K562 (cell line): Measurements from ENCODE around the gene ZNF235. TPM values are rescaled to one million over a fixed set of nuclear protein-coding genes. Genes with fewer than 3 reads are reported as not detected.

ENCODE experiments used
- ATAC-seq: fragments of 200-7000 bp; cut with Tn5 transposase; 3 replicates; pipeline ENCODE4 v1.9.1; 2020; ENCODE audit warnings: moderate library complexity
- BruUV-seq: library from RNA; stranded (reverse); fragments of 400-500 nt; replicated peaks from 2 replicates; lab custom pipeline; 2021; lab: Mats Ljungman, UMichigan
- CTCF ChIA-PET: fragments of 300-600 bp; formaldehyde crosslinking; extraction: SDS; loops from one replicate; lab custom pipeline; 2021; ENCODE audit warnings: low intra/inter-chr PET ratio; lab: Yijun Ruan, JAX
- POLR2A ChIA-PET: fragments of 300-600, 350-650 bp; sonication (Branson Sonifier 250); formaldehyde crosslinking; extraction: SDS; loops from one replicate; lab custom pipeline; 2021; ENCODE audit warnings: antibody characterized with exemption, inconsistent platforms; lab: Yijun Ruan, JAX
- DNase-seq, 4 experiments: peaks; one replicate each; pipeline versions ENCODE4 v3.0.0 to v3.0.0-alpha.2; 2011 to 2018; ENCODE audit warnings: low spot score in 3 of 4, mixed read lengths in 3 of 4; ENCODE audit errors: extremely low read depth in 1 of 4
- FAIRE-seq: peaks from 2 replicates; lab custom pipeline; 2011; peaks lifted over from hg19 to GRCh38; lab: Jason Lieb, UNC
- H2AFZ ChIP-seq: 2 replicates; pipeline ENCODE4 v1.6.0; 2011; ENCODE audit warnings: low read depth, low read length, control low read depth, inconsistent platforms
- H3K27ac ChIP-seq: fragments of 200-600 bp; 3 replicates; pipeline ENCODE4 v1.8.0; 2011; ENCODE audit warnings: low read depth, mild to moderate bottlenecking, control low read depth, inconsistent platforms, low read length, moderate library complexity, mixed read lengths; ENCODE audit errors: extremely low read depth
- H3K27me3 ChIP-seq, 2 experiments: fragments of 300-600 bp in 1 of 2; 2 replicates in 1 of 2; 3 replicates in 1 of 2; pipeline versions ENCODE4 v1.6.0 to v1.8.0; 2011; ENCODE audit warnings: inconsistent platforms in 2 of 2, low read length in 2 of 2, mild to moderate bottlenecking in 1 of 2, mixed read lengths in 1 of 2, moderate library complexity in 1 of 2; ENCODE audit not compliant: control insufficient read depth in 2 of 2, insufficient read depth in 2 of 2
- H3K36me3 ChIP-seq: fragments of 300-600 bp; 3 replicates; pipeline ENCODE4 v1.8.0; 2011; ENCODE audit warnings: mild to moderate bottlenecking, low read length, inconsistent platforms; ENCODE audit not compliant: control insufficient read depth, insufficient read depth
- H3K4me1 ChIP-seq, 2 experiments: fragments of 200-600 bp in 1 of 2; replicated peaks in 1 of 2; 2 replicates in 1 of 2; 3 replicates in 1 of 2; pipeline versions ENCODE4 v1.5.1 to v1.8.0; 2011; ENCODE audit warnings: inconsistent platforms in 2 of 2, low read length in 2 of 2, mild to moderate bottlenecking in 1 of 2, mixed read lengths in 1 of 2, moderate library complexity in 1 of 2; ENCODE audit not compliant: control insufficient read depth in 2 of 2, insufficient read depth in 2 of 2
- H3K4me2 ChIP-seq: 2 replicates; pipeline ENCODE4 v1.6.1; 2011; ENCODE audit warnings: low read length, control low read depth, inconsistent platforms, mixed read lengths; ENCODE audit not compliant: insufficient read depth
- H3K4me3 ChIP-seq: fragments of 200-600 bp; sonication (generic), shearing (Covaris generic); 2 replicates; pipeline ENCODE4 v1.5.1; 2016; ENCODE audit warnings: control low read depth, inconsistent platforms
- H3K79me2 ChIP-seq: fragments of 200-600 bp; 3 replicates; pipeline ENCODE4 v1.8.0; 2011; ENCODE audit warnings: low read length, inconsistent platforms; ENCODE audit not compliant: control insufficient read depth, insufficient read depth
- H3K9ac ChIP-seq, 2 experiments: 2 replicates each; pipeline versions ENCODE4 v1.6.0 to v1.6.1; 2011; ENCODE audit warnings: low read depth in 2 of 2, low read length in 2 of 2, control low read depth in 1 of 2, inconsistent platforms in 1 of 2, mild to moderate bottlenecking in 1 of 2, mixed read lengths in 1 of 2; ENCODE audit not compliant: insufficient read depth in 1 of 2
- H3K9me1 ChIP-seq: one replicate; pipeline ENCODE4 v1.6.0; 2011; ENCODE audit warnings: inconsistent platforms, mild to moderate bottlenecking, low read length, moderate library complexity; ENCODE audit not compliant: control insufficient read depth, insufficient read depth
- H3K9me3 ChIP-seq: replicated peaks from 2 replicates; pipeline ENCODE4 v1.5.1; 2011; ENCODE audit warnings: low read depth, low read length, inconsistent platforms; ENCODE audit not compliant: control insufficient read depth, insufficient read depth
- H4K20me1 ChIP-seq: replicated peaks from 2 replicates; pipeline ENCODE4 v1.6.1; 2011; ENCODE audit warnings: low read length, inconsistent platforms, mixed read lengths; ENCODE audit not compliant: control insufficient read depth, insufficient read depth
- BRD9 ChIP-seq: fragments of 450-650 bp; IDR thresholded peaks from 2 replicates; pipeline ENCODE4 v1.6.1; 2018; ENCODE audit warnings: low read depth; ENCODE audit not compliant: partially characterized antibody
- CBX8 ChIP-seq: fragments of 200-600 bp; sonication (generic); IDR thresholded peaks from 2 replicates; pipeline ENCODE4 v1.6.1; 2012; ENCODE audit warnings: borderline replicate concordance, mixed run types, low read depth, mild to moderate bottlenecking, moderate library complexity, mixed read lengths, low read length, control low read depth, inconsistent platforms; ENCODE audit not compliant: poor library complexity, severe bottlenecking; ENCODE audit errors: extremely low read depth
- E2F4 ChIP-seq: sonication (generic); formaldehyde crosslinking; IDR thresholded peaks from 2 replicates; pipeline ENCODE4 v1.8.0; 2022; ENCODE audit warnings: mild to moderate bottlenecking, low read depth, missing genetic modification reagents
- FOXK1 ChIP-seq: sonication (generic); formaldehyde crosslinking; IDR thresholded peaks from 2 replicates; pipeline ENCODE4 v1.8.0; 2022; ENCODE audit warnings: missing genetic modification reagents, mild to moderate bottlenecking, borderline replicate concordance
- GATA2 ChIP-seq: sonication (generic); formaldehyde crosslinking; IDR thresholded peaks from 2 replicates; pipeline ENCODE4 v1.4.0; 2020; ENCODE audit warnings: mild to moderate bottlenecking, missing genetic modification reagents
- HINFP ChIP-seq: fragments of 450-650 bp; conservative IDR thresholded peaks from 2 replicates; pipeline ENCODE4 v1.6.1; 2016; ENCODE audit warnings: missing genetic modification characterization, low read depth, mild to moderate bottlenecking, control low read depth, missing compliant biosample characterization
- HLTF ChIP-seq: fragments of 450-650 bp; IDR thresholded peaks from 2 replicates; pipeline ENCODE4 v1.6.1; 2016
- KDM4B ChIP-seq, 2 experiments: fragments of 450-650 bp in 1 of 2; sonication (generic) in 1 of 2; IDR thresholded peaks; 2 replicates each; pipeline ENCODE4 v1.6.1; 2016 to 2017; ENCODE audit warnings: borderline replicate concordance in 2 of 2, antibody characterized with exemption in 1 of 2, low read depth in 1 of 2, mild to moderate bottlenecking in 1 of 2
- NR2F6 ChIP-seq: fragments of 450-650 bp; formaldehyde crosslinking; IDR thresholded peaks from 2 replicates; pipeline ENCODE4 v1.4.0; 2020; ENCODE audit warnings: mild to moderate bottlenecking
- PHB2 ChIP-seq: fragments of 450-650 bp; IDR thresholded peaks from 2 replicates; pipeline ENCODE4 v1.6.1; 2017; ENCODE audit warnings: low read depth
- POLR2A ChIP-seq: fragments of 450-650 bp; conservative IDR thresholded peaks from 2 replicates; pipeline ENCODE4 v1.6.1; 2016
- POLR2G ChIP-seq: fragments of 200-400 bp; formaldehyde crosslinking; IDR thresholded peaks from 2 replicates; pipeline ENCODE4 v1.6.1; 2017; ENCODE audit warnings: low read depth, mild to moderate bottlenecking, antibody characterized with exemption, low read length, moderate library complexity
- PPARD ChIP-seq: fragments of 250-450 bp; sonication (Bioruptor Pico); IDR thresholded peaks from 2 replicates; pipeline ENCODE4 v1.8.0; 2022; ENCODE audit warnings: inconsistent platforms, mild to moderate bottlenecking, moderate library complexity
- SMAD2 ChIP-seq: fragments of 150-350 bp; IDR thresholded peaks from 2 replicates; pipeline ENCODE4 v1.6.1; 2014; ENCODE audit warnings: low read depth, mild to moderate bottlenecking, low read length
- SOX6 ChIP-seq: fragments of 450-650 bp; IDR thresholded peaks from 2 replicates; pipeline ENCODE4 v1.6.1; 2014; ENCODE audit warnings: mild to moderate bottlenecking
- SPI1 ChIP-seq: IDR thresholded peaks from 2 replicates; pipeline ENCODE4 v1.6.1; 2011; ENCODE audit warnings: low read depth, low read length, control low read depth, borderline replicate concordance
- STAG1 ChIP-seq: sonication (generic); formaldehyde crosslinking; IDR thresholded peaks from 2 replicates; pipeline ENCODE4 v1.5.0; 2020; ENCODE audit warnings: missing genetic modification reagents, borderline replicate concordance
- TAF7 ChIP-seq: fragments of 450-650 bp; IDR thresholded peaks from 2 replicates; pipeline ENCODE4 v1.6.1; 2016; ENCODE audit warnings: missing genetic modification characterization, missing compliant biosample characterization
- ZBTB34 ChIP-seq: fragments of 250-450 bp; sonication (Bioruptor Pico); IDR thresholded peaks from 2 replicates; pipeline ENCODE4 v1.8.0; 2021; ENCODE audit warnings: mild to moderate bottlenecking, moderate library complexity
- ZFPM2 ChIP-seq: fragments of 250-450 bp; sonication (Bioruptor Pico); IDR thresholded peaks from 2 replicates; pipeline ENCODE4 v1.5.1; 2022; ENCODE audit warnings: mild to moderate bottlenecking
- WGBS: fragments of 100-300 bp; shearing (Covaris generic); methylation state at CpG from one replicate; pipeline ENCODE4 v1.1.6; 2016; ENCODE audit warnings: low coverage, mixed read lengths; ENCODE audit not compliant: insufficient coverage; ENCODE audit errors: missing lambda C conversion rate; 5-methylcytosine and 5-hydroxymethylcytosine counted together
- in situ Hi-C: fragments of 300-500 bp; cut with MboI; formaldehyde crosslinking; loops from 4 replicates; pipeline ENCODE4 v1.15.0; 2018; ENCODE audit warnings: inconsistent platforms, mixed read lengths
- intact Hi-C: fragments of 100-400 bp; cut with micrococcal nuclease; formaldehyde crosslinking; loops from 2 replicates; pipeline ENCODE4 v1.14.2; 2022
- polyA plus RNA-seq, 8 experiments: library from polyadenylated mRNA; depleted of rRNA in 4 of 8; stranded (reverse) in 5 of 8; unstranded in 3 of 8; fragments of >200 nt; fragmentation: Nextera tagmentation in 2 of 8; fragmentation: Illumina TruSeq in 1 of 8; extraction: Ambion mirVana in 2 of 8; extraction: Trizol in 1 of 8; gene quantifications; 2 replicates each; pipeline versions ENCODE4 v1.2.1 to v1.2.3, GENCODE V29; 2011 to 2014; ENCODE audit warnings: inconsistent platforms in 1 of 8, missing spikeins in 1 of 8
- total RNA-seq, 7 experiments: library from RNA; depleted of rRNA in 6 of 7; stranded (reverse); fragments of >200 nt in 6 of 7; fragmentation: Illumina TruSeq in 2 of 7; extraction: Trizol in 2 of 7; gene quantifications; 2 replicates each; pipeline versions ENCODE4 v1.2.1 to v1.2.3, GENCODE V29; 2011 to 2021; ENCODE audit warnings: low replicate concordance in 1 of 7

ZNF235 gene
- total and polyA plus RNA-seq, 9 of the 15 experiments (the other 6 are each of a cell fraction or from before 2014, with no cell fraction given) = 0.68 to 2.9 (median 1.3) TPM

GRCh38 chr19:44260695-44261446 lies 44.0 kb downstream of the ZNF235 start:
- H3K9me3 ChIP-seq = no peaks in the 10 kb centered on the region
- no peak for TF ChIP-seq E2F4 (CRISPR knock-in tag)
- no peak for TF ChIP-seq HINFP (tag)
- no peak for TF ChIP-seq POLR2G
- TF ChIP-seq HLTF = no peak
- TF ChIP-seq PPARD (CRISPR knock-in tag) = no peak
- TF ChIP-seq SMAD2 = no peak
- TF ChIP-seq PHB2 = no peak
- no peak for TF ChIP-seq POLR2A
- TF ChIP-seq KDM4B (IDR thresholded peaks at IDR 0.05; ENCODE audit: borderline replicate concordance in 2 of 2, low read depth in 1 of 2) = no peak
- TF ChIP-seq ZFPM2 = no peak
- TF ChIP-seq SOX6 = no peak
- no peak for TF ChIP-seq BRD9
- TF ChIP-seq TAF7 = no peak
- TF ChIP-seq SPI1 = no peak
- TF ChIP-seq ZBTB34 (CRISPR knock-in tag) = no peak
- TF ChIP-seq CBX8 = no peak
- no peak for TF ChIP-seq STAG1
- no peak for TF ChIP-seq NR2F6 (CRISPR knock-in tag)
- no peak for TF ChIP-seq FOXK1 (CRISPR knock-in tag)
- TF ChIP-seq GATA2 (CRISPR knock-in tag) = no peak
- intact Hi-C loops (no loop called here), in situ Hi-C loops (no loop called here)
- no TSS peak for BruUV-seq
- no peaks in the 10 kb centered on the region for H4K20me1 ChIP-seq
- 4% methylated on average over 6 of the region's 6 CpGs for WGBS
- H3K4me3 ChIP-seq = no peak overlapping the region
- H3K9me1 ChIP-seq = no peaks in the 10 kb centered on the region
- H3K4me2 ChIP-seq = peak overlapping the region; percentile 54; the same call in 1 of the 2 replicates
- no peaks in the 10 kb centered on the region for H3K79me2 ChIP-seq
- CTCF ChIA-PET = no interaction called here
- H3K36me3 ChIP-seq = no peaks in the 10 kb centered on the region
- H3K4me1 ChIP-seq = peaks cover 0 to 4% of the 10 kb centered on the region in 2 experiments; a peak in 2 of 5 replicates
- POLR2A ChIA-PET = no interaction called here
- no peak overlapping the region for H3K9ac ChIP-seq
- H3K27ac ChIP-seq = no peak overlapping the region
- DNase-seq (no peak), ATAC-seq (no peak), FAIRE-seq (no peak)
- no peaks in the 10 kb centered on the region for H3K27me3 ChIP-seq
- peak overlapping the region; percentile 77; the same call in 1 of the 2 replicates for H2AFZ ChIP-seq
